Osteocyte (in vitro differentiated cells): Measurements from ENCODE around the gene KRT82. TPM values are rescaled to one million over a fixed set of nuclear protein-coding genes. Genes with fewer than 3 reads are reported as not detected.
"Not testable (repeated sequence)": the region's sequence is repeated elsewhere in the genome, so short reads cannot be mapped to it uniquely, and the experiment has no call there.

Source experiments
- DNase-seq: peaks from one replicate; pipeline ENCODE4 v3.0.0; 2021; ENCODE audit warnings: mixed read lengths; ENCODE audit not compliant: unreplicated experiment; ENCODE audit errors: extremely low spot score
- H3K27ac Mint-ChIP-seq: one replicate; pipeline ENCODE4 v1.8.0; 2021; ENCODE audit warnings: mild to moderate bottlenecking, mixed read lengths; ENCODE audit not compliant: unreplicated experiment
- H3K27me3 Mint-ChIP-seq: one replicate; pipeline ENCODE4 v1.8.0; 2021; ENCODE audit warnings: mixed read lengths; ENCODE audit not compliant: unreplicated experiment
- H3K36me3 Mint-ChIP-seq: one replicate; pipeline ENCODE4 v1.8.0; 2021; ENCODE audit warnings: mixed read lengths; ENCODE audit not compliant: unreplicated experiment
- H3K4me1 Mint-ChIP-seq: one replicate; pipeline ENCODE4 v1.8.0; 2021; ENCODE audit warnings: mixed read lengths; ENCODE audit not compliant: unreplicated experiment
- H3K4me3 Mint-ChIP-seq: one replicate; pipeline ENCODE4 v1.8.0; 2021; ENCODE audit warnings: mild to moderate bottlenecking, moderate library complexity, mixed read lengths; ENCODE audit not compliant: unreplicated experiment
- H3K9me3 Mint-ChIP-seq: one replicate; pipeline ENCODE4 v1.8.0; 2021; ENCODE audit warnings: mixed read lengths; ENCODE audit not compliant: unreplicated experiment
- CTCF ChIP-seq: fragments of 200-600 bp; sonication (generic); IDR thresholded peaks from 2 replicates; pipeline ENCODE4 v1.5.0; 2021; ENCODE audit warnings: antibody characterized with exemption, mild to moderate bottlenecking, moderate library complexity
- total RNA-seq: library from RNA; stranded (reverse); gene quantifications from 2 replicates; pipeline ENCODE4 v1.2.1, GENCODE V29; 2021

Gene KRT82
- total RNA-seq, 1 donor from 2014 or later = not detected

DNA sequence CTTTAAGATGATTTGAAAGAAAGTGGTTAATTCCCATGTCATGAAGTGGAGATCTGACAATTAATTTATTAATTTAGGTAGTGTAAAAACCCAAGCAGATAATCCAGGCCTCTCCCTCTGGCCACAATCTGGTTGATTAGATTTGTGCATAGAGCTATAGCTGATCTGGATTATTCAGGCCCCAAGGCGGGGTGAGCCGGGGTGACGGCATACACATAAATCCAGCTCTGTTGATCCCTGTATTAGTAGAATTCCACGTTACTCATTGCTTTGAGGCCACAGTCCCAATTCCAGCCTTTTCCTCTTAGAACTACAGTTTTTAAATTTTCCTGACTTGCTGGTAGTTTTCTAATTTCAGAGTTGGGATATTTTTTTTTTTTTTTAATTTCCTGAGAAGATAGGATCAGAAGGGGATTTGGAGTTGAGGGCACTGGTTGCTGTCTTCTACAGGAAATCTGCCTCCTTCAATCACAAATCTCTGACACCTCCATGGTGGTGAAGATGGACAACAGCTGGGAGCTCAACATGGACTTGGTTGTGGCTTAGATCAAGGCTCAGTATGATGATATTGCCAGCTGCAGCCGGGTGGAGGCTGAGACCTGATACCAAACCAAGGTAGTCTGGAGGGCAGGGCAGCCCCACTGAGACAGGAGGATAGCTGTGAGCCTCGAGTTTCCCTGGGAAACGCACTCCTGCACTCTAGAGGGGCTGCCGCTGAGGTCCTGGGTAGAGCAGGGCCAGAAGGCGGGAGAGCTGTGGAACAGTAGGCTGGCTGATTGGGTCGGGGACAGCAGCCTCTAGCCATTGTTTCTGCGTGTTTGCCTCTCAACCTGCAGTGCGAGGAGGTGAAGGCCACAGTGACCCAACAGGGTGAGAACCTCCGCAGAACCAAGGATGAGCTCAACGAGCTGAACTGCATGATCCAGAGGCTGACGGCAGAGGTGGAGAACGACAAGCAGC is 58.3 kb downstream of the KRT82 start:
- Mint-ChIP-seq H3K27ac (no peak overlapping the region), H3K27me3 (peaks cover 43% of the 10 kb centered on the region), H3K4me1 (peaks cover 3% of the 10 kb centered on the region), H3K4me3 (no peak overlapping the region), H3K36me3 (no peaks in the 10 kb centered on the region), H3K9me3 (peaks cover 8% of the 10 kb centered on the region)
- no peak for DNase-seq
- TF ChIP-seq CTCF = no peak

DNA sequence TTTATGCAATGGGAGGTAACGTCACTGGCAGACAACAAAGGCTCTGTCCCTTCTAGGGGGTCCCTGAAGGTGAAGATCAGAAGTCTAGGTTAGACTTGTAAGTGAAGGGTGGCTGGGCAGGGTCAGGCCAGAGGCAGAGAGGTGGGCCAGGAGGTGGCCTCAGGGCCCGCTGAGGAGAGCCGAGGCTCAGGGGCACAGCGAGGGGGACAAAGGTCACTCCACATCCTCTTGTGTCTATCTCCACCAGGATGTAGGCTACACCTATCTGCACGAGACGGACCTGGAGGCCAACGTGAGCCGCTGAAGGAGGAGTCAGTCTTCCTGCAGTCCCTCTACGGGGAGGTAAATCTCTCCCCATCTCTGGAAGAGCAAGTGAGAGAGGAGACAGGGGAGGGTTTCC is 59.1 kb downstream of the KRT82 start:
- Mint-ChIP-seq H3K4me1 (peaks cover 3% of the 10 kb centered on the region), H3K27me3 (peaks cover 46% of the 10 kb centered on the region), H3K4me3 (no peak overlapping the region), H3K9me3 (peaks cover 8% of the 10 kb centered on the region), H3K27ac (no peak overlapping the region), H3K36me3 (no peaks in the 10 kb centered on the region)
- DNase-seq = no peak
- TF ChIP-seq CTCF = no peak

- no peak overlapping the region for H3K4me3 Mint-ChIP-seq
- no peak for TF ChIP-seq CTCF
- H3K27ac Mint-ChIP-seq = no peak overlapping the region
- no peaks in the 10 kb centered on the region for H3K36me3 Mint-ChIP-seq
- H3K27me3 Mint-ChIP-seq = peaks cover 47% of the 10 kb centered on the region
- DNase-seq = no peak
- peaks cover 8% of the 10 kb centered on the region for H3K9me3 Mint-ChIP-seq
- H3K4me1 Mint-ChIP-seq = peaks cover under 1% of the 10 kb centered on the region
Observed at GRCh38 chr12:52346593-52346992, 59.5 kb downstream of the KRT82 start.

GRCh38 chr12:52345041-52345440 is 61.1 kb downstream of the KRT82 start:
- not testable (repeated sequence) for H3K4me3 Mint-ChIP-seq, H3K36me3 Mint-ChIP-seq, DNase-seq, H3K27ac Mint-ChIP-seq, H3K9me3 Mint-ChIP-seq, H3K4me1 Mint-ChIP-seq
- peaks cover 40% of the 10 kb centered on the region for H3K27me3 Mint-ChIP-seq

GRCh38 chr12:52344111-52344510 is 62.0 kb downstream of the KRT82 start:
- no peak for DNase-seq
- peaks cover 39% of the 10 kb centered on the region for H3K27me3 Mint-ChIP-seq
- no peak for TF ChIP-seq CTCF
- no peaks in the 10 kb centered on the region for H3K4me1 Mint-ChIP-seq
- H3K27ac Mint-ChIP-seq = no peak overlapping the region
- H3K36me3 Mint-ChIP-seq = no peaks in the 10 kb centered on the region
- no peak overlapping the region for H3K4me3 Mint-ChIP-seq
- peaks cover 8% of the 10 kb centered on the region for H3K9me3 Mint-ChIP-seq

Other genes starting within 250 kb of the KRT82 start
- 9.2 and 9.9 TPM in 2 replicates for gene KRT80, start 214.3 kb downstream of the KRT82 start, total RNA-seq
- gene KRT7, start 173.1 kb downstream of the KRT82 start, total RNA-seq = 168 and 178 TPM in 2 replicates
- 0.24 TPM in 2 replicates for gene KRT86, start 131.7 kb downstream of the KRT82 start, total RNA-seq
- 0.50 and 0.83 TPM in 2 replicates for gene KRT81, start 114.8 kb downstream of the KRT82 start, total RNA-seq
- not detected in 2 replicates for gene KRT83, start 84.9 kb downstream of the KRT82 start, total RNA-seq
- gene KRT85, start 38.9 kb downstream of the KRT82 start, total RNA-seq = not detected in 2 replicates
- gene KRT84, start 20.7 kb downstream of the KRT82 start, total RNA-seq = not detected in 2 replicates
- not detected in 2 replicates for gene KRT75, start 28.0 kb upstream of the KRT82 start, total RNA-seq
- not detected in 2 replicates for gene KRT6B, start 45.8 kb upstream of the KRT82 start, total RNA-seq
- not detected in 2 replicates for gene KRT6C, start 67.5 kb upstream of the KRT82 start, total RNA-seq
- not detected in 2 replicates for gene KRT6A, start 86.9 kb upstream of the KRT82 start, total RNA-seq
- gene KRT5, start 114.1 kb upstream of the KRT82 start, total RNA-seq = not detected in 2 replicates
- gene KRT71, start 146.8 kb upstream of the KRT82 start, total RNA-seq = not detected in 2 replicates
- not detected in 2 replicates for gene KRT74, start 167.5 kb upstream of the KRT82 start, total RNA-seq
- gene KRT72, start 195.1 kb upstream of the KRT82 start, total RNA-seq = not detected in 2 replicates
- not detected in 2 replicates for gene KRT73, start 212.2 kb upstream of the KRT82 start, total RNA-seq
- not detected in 2 replicates for gene KRT2, start 245.9 kb upstream of the KRT82 start, total RNA-seq